Activated CD8-positive, alpha-beta T cell treated with anti-CD3 and anti-CD28 coated beads, Interleukin-2, amount 10 ng/mL, durations not matched to agents 7 days and 5 days (primary cell): ENCODE data around the gene TCEA2. TPM values are rescaled to one million over a fixed set of nuclear protein-coding genes. Genes with fewer than 3 reads are reported as not detected.

ENCODE experiments used
- ATAC-seq: fragments of 150-1000 bp; cut with Tn5 transposase; one replicate; pipeline ENCODE4 v1.10.0; 2021; ENCODE audit warnings: moderate library complexity
- CTCF ChIA-PET: fragments of 350-600 bp; sonication (Branson Sonifier 250); formaldehyde crosslinking; loops from one replicate; lab custom pipeline; 2021; ENCODE audit warnings: antibody characterized with exemption; lab: Charles Lee
- POLR2A ChIA-PET: fragments of 350-600 bp; sonication (Branson Sonifier 250); formaldehyde crosslinking; loops from one replicate; lab custom pipeline; 2021; ENCODE audit warnings: antibody characterized with exemption; lab: Charles Lee
- DNase-seq: peaks from one replicate; pipeline ENCODE4 v3.0.0-alpha.2; 2020
- H3K27ac Mint-ChIP-seq: one replicate; pipeline ENCODE4 v1.8.0; 2021; ENCODE audit warnings: mild to moderate bottlenecking, mixed read lengths
- H3K27me3 Mint-ChIP-seq: one replicate; pipeline ENCODE4 v1.8.0; 2021; ENCODE audit warnings: low read depth, mixed read lengths
- H3K36me3 Mint-ChIP-seq: one replicate; pipeline ENCODE4 v1.8.0; 2021; ENCODE audit warnings: low read depth, mixed read lengths
- H3K4me1 Mint-ChIP-seq: one replicate; pipeline ENCODE4 v1.8.0; 2021; ENCODE audit warnings: low read depth, mixed read lengths
- H3K4me3 Mint-ChIP-seq: one replicate; pipeline ENCODE4 v1.8.0; 2021; ENCODE audit warnings: mild to moderate bottlenecking, mixed read lengths
- H3K9me3 Mint-ChIP-seq: one replicate; pipeline ENCODE4 v1.8.0; 2022; ENCODE audit warnings: mixed read lengths; ENCODE audit not compliant: insufficient read depth
- total RNA-seq, 2 experiments: library from RNA; stranded (reverse); gene quantifications; one replicate each; pipeline ENCODE4 v1.2.3, GENCODE V29; 2021

Gene TCEA2
- total RNA-seq, 2 experiments from 2014 or later = 49.6 to 55.3 TPM

- H3K4me1 Mint-ChIP-seq = peaks cover 51% of the 10 kb centered on the region
- no peaks in the 10 kb centered on the region for H3K9me3 Mint-ChIP-seq
- DNase-seq = no peak
- CTCF ChIA-PET = interaction anchor here (1.0 to 3.0 kb wide), 3 partner anchors 10 to 64 kb away, joined by 3 to 9 read pairs (median 8); partner anchors contain the start of gene PRPF6
- peaks cover 24% of the 10 kb centered on the region for H3K27me3 Mint-ChIP-seq
- H3K4me3 Mint-ChIP-seq = no peak overlapping the region
- POLR2A ChIA-PET = interaction anchor here (0.6 kb wide), 1 partner anchor 142 kb away, joined by 3 read pairs; no protein-coding TSS in a partner anchor
- no peak overlapping the region for H3K27ac Mint-ChIP-seq
- no peak for ATAC-seq
- no peaks in the 10 kb centered on the region for H3K36me3 Mint-ChIP-seq
Observed at GRCh38 chr20:64044484-64045247, 18.3 kb upstream of the TCEA2 start.

- no peaks in the 10 kb centered on the region for H3K9me3 Mint-ChIP-seq
- no peak overlapping the region for H3K4me3 Mint-ChIP-seq
- peak overlapping the region; percentile 61 for H3K27ac Mint-ChIP-seq
- H3K27me3 Mint-ChIP-seq = peaks cover 30% of the 10 kb centered on the region
- no peaks in the 10 kb centered on the region for H3K36me3 Mint-ChIP-seq
- CTCF ChIA-PET = interaction anchor here (3.0 kb wide), 1 partner anchor 12 kb away, joined by 8 read pairs; no protein-coding TSS in a partner anchor
- DNase-seq (no peak), ATAC-seq (no peak)
- POLR2A ChIA-PET = no interaction called here
- peaks cover 43% of the 10 kb centered on the region for H3K4me1 Mint-ChIP-seq
Observed at GRCh38 chr20:64045346-64046011, 17.5 kb upstream of the TCEA2 start.

GRCh38 chr20:64047046-64047389 is 16.0 kb upstream of the TCEA2 start:
- H3K4me1 Mint-ChIP-seq = peaks cover 29% of the 10 kb centered on the region
- no peaks in the 10 kb centered on the region for H3K9me3 Mint-ChIP-seq
- no peaks in the 10 kb centered on the region for H3K36me3 Mint-ChIP-seq
- peaks cover 40% of the 10 kb centered on the region for H3K27me3 Mint-ChIP-seq
- ATAC-seq = no peak
- no peak overlapping the region for H3K27ac Mint-ChIP-seq
- ChIA-PET POLR2A (interaction anchor here (1.0 kb wide), 1 partner anchor 11 kb away, joined by 4 read pairs; the partner anchor contains the start of gene C20orf204), CTCF (interaction anchor here (1.4 kb wide), 1 partner anchor 9 kb away, joined by 4 read pairs; no protein-coding TSS in a partner anchor)
- no peak overlapping the region for H3K4me3 Mint-ChIP-seq
- DNase-seq = no peak

DNA sequence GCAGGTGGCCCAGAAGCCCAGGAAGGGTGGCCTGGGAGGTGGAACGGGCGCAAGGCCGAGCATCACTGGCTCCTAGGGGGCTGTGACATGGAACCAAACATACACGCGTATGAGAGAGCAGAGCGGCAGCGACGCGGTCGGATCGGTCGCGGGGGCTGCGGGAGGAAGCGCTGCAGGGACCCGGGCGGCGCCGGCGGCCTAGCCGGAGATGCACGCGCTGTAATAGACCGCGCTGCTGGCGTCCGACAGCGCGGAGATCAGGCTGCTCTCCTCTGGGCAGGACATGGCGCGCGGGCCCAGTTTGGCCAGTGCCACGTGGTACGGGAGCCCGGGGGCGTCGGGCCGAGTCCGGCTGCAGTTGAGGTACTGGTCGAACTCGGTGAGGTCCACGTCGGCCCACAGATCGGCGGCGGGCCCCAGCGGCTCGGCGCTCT is 15.0 kb upstream of the TCEA2 start:
- ChIA-PET POLR2A (interaction anchor here (1.0 kb wide), 1 partner anchor 12 kb away, joined by 4 read pairs; the partner anchor contains the start of gene C20orf204), CTCF (interaction anchor here (1.4 to 7.5 kb wide), 2 partner anchors 9 to 10 kb away, joined by 4 to 51 read pairs; no protein-coding TSS in a partner anchor)
- Mint-ChIP-seq H3K27ac (no peak overlapping the region), H3K4me3 (no peak overlapping the region), H3K27me3 (peaks cover 40% of the 10 kb centered on the region), H3K9me3 (no peaks in the 10 kb centered on the region), H3K4me1 (peaks cover 27% of the 10 kb centered on the region), H3K36me3 (no peaks in the 10 kb centered on the region)
- peak; percentile 10 for ATAC-seq
- DNase-seq = no peak

GRCh38 chr20:64048402-64049044 is 14.5 kb upstream of the TCEA2 start:
- Mint-ChIP-seq H3K4me1 (peaks cover 31% of the 10 kb centered on the region), H3K27me3 (peaks cover 44% of the 10 kb centered on the region)
- DNase-seq = no peak

DNA sequence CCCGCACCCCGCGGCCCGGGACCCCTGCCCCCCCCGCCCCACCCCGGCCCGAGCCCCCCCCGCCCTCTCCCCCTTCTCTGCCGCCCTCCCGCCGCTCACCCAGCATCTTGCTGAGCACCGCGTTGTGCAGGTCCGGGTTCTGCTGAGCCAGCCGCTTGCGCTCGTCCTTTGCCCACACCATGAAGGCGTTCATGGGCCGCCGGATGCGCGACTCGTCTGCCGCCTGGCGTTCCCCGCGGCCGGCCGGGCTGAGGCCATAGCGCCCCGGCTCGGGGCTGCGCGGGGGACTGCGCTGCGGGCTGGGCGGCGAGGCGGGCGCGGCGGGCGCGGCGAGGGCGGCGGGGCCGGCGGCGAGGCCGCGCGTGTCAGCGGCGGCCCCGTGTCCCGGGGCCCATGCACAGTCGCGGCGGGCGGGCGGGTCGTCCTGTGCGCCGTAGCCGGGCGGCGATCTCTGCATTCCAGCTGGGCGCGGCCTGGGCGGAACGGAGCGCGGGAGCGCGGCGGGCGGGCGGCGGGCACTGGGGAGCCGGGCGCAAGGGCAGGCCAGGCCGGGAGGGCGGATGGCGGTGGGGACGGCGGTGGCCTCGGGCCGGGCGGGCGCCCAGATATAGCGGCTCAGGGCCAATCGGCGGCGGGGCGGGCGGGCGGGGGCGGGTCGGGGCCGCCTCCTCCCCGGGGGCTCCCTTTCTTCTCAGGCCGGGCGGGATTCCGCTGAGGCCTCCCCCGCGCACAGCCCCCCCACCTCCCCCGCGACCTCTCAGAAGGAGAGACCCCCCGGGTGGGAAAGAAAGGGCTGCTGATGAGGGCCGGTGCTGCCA is 13.7 kb upstream of the TCEA2 start, which contains the start of gene SOX18:
TSS of gene SOX18 (minus strand) at position 580 of the 818 bp plus-strand sequence. CDS start at position 457, 123 bp downstream.
- Mint-ChIP-seq H3K27me3 (peaks cover 44% of the 10 kb centered on the region), H3K36me3 (no peaks in the 10 kb centered on the region), H3K27ac (no peak within 1 kb of the TSS), H3K4me3 (peak within 1 kb of the TSS; percentile 28), H3K9me3 (no peaks in the 10 kb centered on the region), H3K4me1 (peaks cover 32% of the 10 kb centered on the region)
- CTCF ChIA-PET = interaction anchor here (7.5 kb wide), 1 partner anchor 10 kb away, joined by 51 read pairs; no protein-coding TSS in a partner anchor
- POLR2A ChIA-PET = no interaction called here
- ATAC-seq = peak; percentile 62
- DNase-seq = peak; percentile 59

More at GRCh38 chr20:64048402-64049044, 14.5 kb upstream of the TCEA2 start:
- no peak for ATAC-seq
- no peaks in the 10 kb centered on the region for H3K36me3 Mint-ChIP-seq
- no peak overlapping the region for H3K27ac Mint-ChIP-seq
- CTCF ChIA-PET = interaction anchor here (7.5 kb wide), 1 partner anchor 9 kb away, joined by 51 read pairs; no protein-coding TSS in a partner anchor
- no peaks in the 10 kb centered on the region for H3K9me3 Mint-ChIP-seq
- POLR2A ChIA-PET = no interaction called here
- no peak overlapping the region for H3K4me3 Mint-ChIP-seq

DNA sequence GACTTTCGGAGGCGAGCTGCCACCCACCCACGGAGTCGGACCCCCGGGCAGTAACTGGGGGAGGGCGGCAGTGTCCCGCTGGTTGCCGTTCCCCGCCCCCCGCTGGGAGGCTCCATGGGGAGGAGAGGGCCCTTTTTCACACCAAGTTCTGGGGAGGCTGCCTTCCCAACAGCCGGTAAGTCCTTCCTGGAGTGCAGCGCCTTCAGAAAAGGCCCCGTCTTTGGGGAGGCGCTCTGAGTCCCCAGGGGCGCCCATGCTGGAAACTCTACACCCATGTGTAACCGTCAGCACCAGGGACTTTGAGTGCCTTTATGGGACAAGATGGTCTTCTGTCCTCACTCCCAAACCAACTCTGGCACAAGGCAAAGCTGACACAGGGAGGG is 13.1 kb upstream of the TCEA2 start:
- H3K27me3 Mint-ChIP-seq = peaks cover 44% of the 10 kb centered on the region
- H3K4me3 Mint-ChIP-seq = peak overlapping the region; percentile 18
- POLR2A ChIA-PET = no interaction called here
- peaks cover 36% of the 10 kb centered on the region for H3K4me1 Mint-ChIP-seq
- no peaks in the 10 kb centered on the region for H3K9me3 Mint-ChIP-seq
- CTCF ChIA-PET = interaction anchor here (7.5 kb wide), 1 partner anchor 11 kb away, joined by 51 read pairs; no protein-coding TSS in a partner anchor
- no peak for DNase-seq
- no peaks in the 10 kb centered on the region for H3K36me3 Mint-ChIP-seq
- no peak for ATAC-seq
- H3K27ac Mint-ChIP-seq = no peak overlapping the region

DNA sequence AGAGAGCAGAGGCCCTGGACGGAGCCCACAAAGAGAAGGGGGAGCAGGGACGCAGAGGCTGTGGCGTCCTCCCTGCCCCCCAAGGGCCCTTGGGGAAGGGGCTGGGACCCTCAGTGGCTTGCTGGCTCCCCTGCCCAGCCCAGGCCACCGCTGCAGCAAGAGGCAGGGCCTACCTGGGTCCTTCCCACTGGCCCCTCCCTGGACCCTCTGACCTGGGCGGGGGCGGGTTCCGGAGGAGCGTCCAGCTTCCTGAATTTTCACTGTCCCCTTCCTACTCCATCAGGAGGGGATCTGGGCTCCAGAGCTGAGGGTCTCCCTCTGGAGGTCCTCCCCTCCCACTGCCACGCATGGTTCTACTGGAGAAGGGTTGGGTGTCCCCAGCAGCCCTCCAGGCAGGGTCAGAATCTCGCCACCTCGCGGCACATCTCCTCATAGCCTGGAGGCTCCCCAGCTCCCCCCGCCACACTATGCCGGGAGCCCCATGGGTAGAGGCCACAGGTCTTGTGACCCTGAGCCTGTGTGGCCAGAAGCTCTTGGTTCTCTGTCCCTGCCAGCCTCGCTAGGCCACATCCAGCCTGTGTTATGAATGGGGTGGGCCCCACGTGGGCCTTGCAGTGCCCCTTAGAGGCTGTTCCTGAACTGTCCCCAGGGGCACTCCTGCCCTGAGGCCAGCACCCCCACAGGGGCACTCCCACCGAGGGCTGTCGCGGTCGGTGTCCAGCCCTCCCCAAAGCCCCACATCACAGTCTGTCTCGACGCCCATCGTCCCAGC is 12.6 kb upstream of the TCEA2 start:
- no peak overlapping the region for H3K4me3 Mint-ChIP-seq
- peaks cover 38% of the 10 kb centered on the region for H3K4me1 Mint-ChIP-seq
- ATAC-seq (no peak), DNase-seq (no peak)
- no peaks in the 10 kb centered on the region for H3K9me3 Mint-ChIP-seq
- no peaks in the 10 kb centered on the region for H3K36me3 Mint-ChIP-seq
- H3K27ac Mint-ChIP-seq = no peak overlapping the region
- ChIA-PET POLR2A (interaction anchor here (0.6 kb wide), 1 partner anchor 836 kb away, joined by 3 read pairs; no protein-coding TSS in a partner anchor), CTCF (interaction anchor here (7.5 kb wide), 1 partner anchor 11 kb away, joined by 51 read pairs; no protein-coding TSS in a partner anchor)
- peaks cover 44% of the 10 kb centered on the region for H3K27me3 Mint-ChIP-seq

DNA sequence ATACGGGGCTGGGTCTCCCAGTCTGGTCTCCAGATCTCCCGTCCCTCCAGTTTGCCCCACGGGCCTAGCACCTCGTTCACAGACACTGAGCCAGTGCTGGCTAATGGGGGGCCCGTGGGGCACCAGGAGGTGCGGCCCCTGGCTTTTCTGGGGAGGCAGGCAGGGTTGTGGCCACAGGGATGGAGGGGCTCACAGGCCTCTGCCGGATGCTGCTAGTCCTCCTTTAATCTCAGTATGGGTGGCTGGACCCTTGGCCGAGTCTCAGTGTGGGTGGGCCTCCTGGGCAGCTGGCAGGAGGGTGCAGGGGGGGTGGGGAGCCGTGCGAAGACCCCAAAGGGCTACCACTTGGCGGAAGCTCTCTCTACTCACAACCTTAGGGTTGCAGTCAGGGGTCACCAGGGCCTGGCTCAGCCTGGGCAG is 12.0 kb upstream of the TCEA2 start:
- Mint-ChIP-seq H3K36me3 (no peaks in the 10 kb centered on the region), H3K4me3 (no peak overlapping the region), H3K27ac (no peak overlapping the region), H3K27me3 (peaks cover 40% of the 10 kb centered on the region), H3K4me1 (peaks cover 33% of the 10 kb centered on the region), H3K9me3 (no peaks in the 10 kb centered on the region)
- CTCF ChIA-PET = interaction anchor here (7.5 kb wide), 1 partner anchor 12 kb away, joined by 51 read pairs; no protein-coding TSS in a partner anchor
- DNase-seq (no peak), ATAC-seq (no peak)
- POLR2A ChIA-PET = interaction anchor here (0.6 kb wide), 1 partner anchor 836 kb away, joined by 3 read pairs; no protein-coding TSS in a partner anchor
